GM18858 (cell line): ENCODE data around the gene ADK.
A peak's percentile ranks its signal among the peaks of the same experiment; 100 is the strongest.

Experiments
- ATAC-seq: cut with Tn5 transposase; IDR thresholded peaks from one replicate; pipeline ENCODE4 v1.9.1; 2021; ENCODE audit not compliant: unreplicated experiment

ADK gene

GRCh38 chr10:74587109-74587854, 436.3 kb downstream of the ADK start:
- no peak for ATAC-seq

- ATAC-seq = no peak
These were observed 438.2 kb downstream of the ADK start for GRCh38 chr10:74589226-74589673.

GRCh38 chr10:74589851-74590250, 438.8 kb downstream of the ADK start:
- no peak for ATAC-seq

- ATAC-seq = no peak
These were observed 442.4 kb downstream of the ADK start for GRCh38 chr10:74593470-74593869.

- ATAC-seq = no peak
These were observed 445.7 kb downstream of the ADK start for GRCh38 chr10:74596713-74597112.

- peak; percentile 78 for ATAC-seq
These were observed 448.0 kb downstream of the ADK start for GRCh38 chr10:74598891-74599566.

GRCh38 chr10:74599672-74600071, 448.7 kb downstream of the ADK start:
- ATAC-seq = no peak

GRCh38 chr10:74600170-74600569, 449.1 kb downstream of the ADK start:
- ATAC-seq = no peak

- no peak for ATAC-seq
These were observed 451.6 kb downstream of the ADK start for GRCh38 chr10:74602576-74602975.

- no peak for ATAC-seq
These were observed 459.3 kb downstream of the ADK start for GRCh38 chr10:74610299-74610698.

- ATAC-seq = no peak
These were observed 461.2 kb downstream of the ADK start for GRCh38 chr10:74612195-74612594.

- ATAC-seq = no peak
These were observed 469.6 kb downstream of the ADK start for GRCh38 chr10:74620626-74621025.

GRCh38 chr10:74623786-74624185, 472.8 kb downstream of the ADK start:
- ATAC-seq = no peak

GRCh38 chr10:74624501-74624900, 473.5 kb downstream of the ADK start:
- no peak for ATAC-seq

- ATAC-seq = no peak
These were observed 477.1 kb downstream of the ADK start for GRCh38 chr10:74628136-74628535.

GRCh38 chr10:74634995-74635536, 484.0 kb downstream of the ADK start:
- no peak for ATAC-seq

GRCh38 chr10:74635655-74636054, 484.6 kb downstream of the ADK start:
- ATAC-seq = no peak

- no peak for ATAC-seq
These were observed 486.7 kb downstream of the ADK start for GRCh38 chr10:74637685-74638084.

GRCh38 chr10:74640134-74640921, 489.3 kb downstream of the ADK start:
- peak; percentile 47 for ATAC-seq

GRCh38 chr10:74641659-74642058, 490.6 kb downstream of the ADK start:
- ATAC-seq = no peak

GRCh38 chr10:74642901-74643595, 492.0 kb downstream of the ADK start:
- ATAC-seq = no peak
